MCF 10A (cell line): ENCODE measurements around the gene VKORC1. TPM values are rescaled to one million over a fixed set of nuclear protein-coding genes. Genes with fewer than 3 reads are reported as not detected.

Experiments used
- BruUV-seq: library from RNA; stranded (reverse); fragments of 400-500 nt; replicated peaks from 2 replicates; lab custom pipeline; 2021; lab: Mats Ljungman, UMichigan
- CTCF ChIA-PET: fragments of 300-600 bp; sonication (Branson Sonifier 250); formaldehyde crosslinking; extraction: SDS; loops from one replicate; lab custom pipeline; 2021; ENCODE audit warnings: antibody characterized with exemption, inconsistent platforms; lab: Yijun Ruan, JAX
- POLR2A ChIA-PET: fragments of 300-600, 350-650 bp; sonication (Branson Sonifier 250); formaldehyde crosslinking; extraction: SDS; loops from one replicate; lab custom pipeline; 2020; ENCODE audit warnings: antibody characterized with exemption, inconsistent platforms; lab: Yijun Ruan, JAX
- DNase-seq: peaks from one replicate; pipeline ENCODE4 v3.0.0-alpha.2; 2018; ENCODE audit not compliant: unreplicated experiment
- H3K27ac Mint-ChIP-seq: one replicate; pipeline ENCODE4 v1.8.0; 2022; ENCODE audit warnings: mild to moderate bottlenecking, low read depth, mixed read lengths; ENCODE audit not compliant: unreplicated experiment
- H3K27me3 Mint-ChIP-seq: one replicate; pipeline ENCODE4 v1.8.0; 2022; ENCODE audit warnings: mixed read lengths; ENCODE audit not compliant: insufficient read depth, unreplicated experiment
- H3K36me3 Mint-ChIP-seq: one replicate; pipeline ENCODE4 v1.8.0; 2022; ENCODE audit warnings: mild to moderate bottlenecking, moderate library complexity, mixed read lengths; ENCODE audit not compliant: insufficient read depth, unreplicated experiment
- H3K4me1 Mint-ChIP-seq: one replicate; pipeline ENCODE4 v1.8.0; 2022; ENCODE audit warnings: mixed read lengths; ENCODE audit not compliant: insufficient read depth, unreplicated experiment
- H3K4me3 Mint-ChIP-seq: one replicate; pipeline ENCODE4 v1.8.0; 2022; ENCODE audit warnings: mild to moderate bottlenecking, moderate library complexity, mixed read lengths; ENCODE audit not compliant: unreplicated experiment
- H3K9me3 Mint-ChIP-seq: one replicate; pipeline ENCODE4 v1.8.0; 2022; ENCODE audit warnings: mixed read lengths; ENCODE audit not compliant: unreplicated experiment
- intact Hi-C: fragments of 100-400 bp; cut with micrococcal nuclease; formaldehyde crosslinking; loops from 2 replicates; pipeline ENCODE4 v1.14.1; 2022
- total RNA-seq: library from RNA; stranded (reverse); gene quantifications from 2 replicates; pipeline ENCODE4 v1.2.3, GENCODE V29; 2022
- TF ChIP-seq, protein P1 (sequence below): fragments of 200-600 bp; IDR thresholded peaks from one replicate; pipeline ENCODE4 v1.8.0; 2022; ENCODE audit warnings: antibody characterized with exemption, mild to moderate bottlenecking; ENCODE audit not compliant: unreplicated experiment

The VKORC1 gene
- total RNA-seq, 1 experiment from 2014 or later, result 66.3 TPM

DNA sequence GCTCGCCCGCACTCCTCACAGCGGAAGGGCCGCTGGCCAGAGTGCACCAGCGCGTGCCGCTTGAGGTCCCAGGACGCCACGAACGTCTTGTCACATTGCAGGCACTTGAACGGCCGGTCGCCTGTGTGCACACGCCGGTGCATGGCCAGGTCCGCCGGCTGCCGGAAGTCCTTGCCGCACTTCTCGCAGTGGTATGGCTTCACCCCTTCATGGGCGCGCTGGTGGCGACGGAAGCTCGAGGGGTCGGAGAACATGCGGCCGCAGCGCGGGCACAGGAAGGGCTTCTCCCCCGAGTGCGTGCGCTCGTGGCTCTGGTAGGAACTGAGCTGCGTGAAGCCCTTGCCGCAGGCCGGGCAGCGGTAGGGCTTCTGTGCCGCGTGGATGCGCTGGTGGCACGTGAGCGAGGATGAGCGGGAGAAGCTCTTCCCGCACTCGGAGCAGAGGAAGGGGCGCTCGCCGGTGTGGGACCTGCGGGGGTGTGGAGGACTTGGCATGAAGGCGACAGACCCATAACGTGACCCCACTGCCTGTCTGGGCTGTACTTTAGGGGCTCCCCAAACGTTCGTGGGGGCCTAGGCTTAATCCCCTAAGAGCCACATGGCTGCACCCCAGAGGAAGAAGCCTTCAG lies 32.7 kb downstream of the VKORC1 start:
- H3K4me3 Mint-ChIP-seq, result no peak overlapping the region
- peaks cover 13% of the 10 kb centered on the region for H3K4me1 Mint-ChIP-seq
- H3K27ac Mint-ChIP-seq, result no peak overlapping the region
- no TSS peak for BruUV-seq
- DNase-seq, result no peak
- ChIA-PET CTCF (interaction anchor here (0.9 kb wide), 1 partner anchor 76 kb away, joined by 3 read pairs; the partner anchor contains the start of gene HSD3B7), POLR2A (interaction anchor here (0.7 kb wide), 1 partner anchor 11 kb away, joined by 3 read pairs; no protein-coding TSS in a partner anchor)
- no peaks in the 10 kb centered on the region for H3K9me3 Mint-ChIP-seq
- TF ChIP-seq, protein P1, sequence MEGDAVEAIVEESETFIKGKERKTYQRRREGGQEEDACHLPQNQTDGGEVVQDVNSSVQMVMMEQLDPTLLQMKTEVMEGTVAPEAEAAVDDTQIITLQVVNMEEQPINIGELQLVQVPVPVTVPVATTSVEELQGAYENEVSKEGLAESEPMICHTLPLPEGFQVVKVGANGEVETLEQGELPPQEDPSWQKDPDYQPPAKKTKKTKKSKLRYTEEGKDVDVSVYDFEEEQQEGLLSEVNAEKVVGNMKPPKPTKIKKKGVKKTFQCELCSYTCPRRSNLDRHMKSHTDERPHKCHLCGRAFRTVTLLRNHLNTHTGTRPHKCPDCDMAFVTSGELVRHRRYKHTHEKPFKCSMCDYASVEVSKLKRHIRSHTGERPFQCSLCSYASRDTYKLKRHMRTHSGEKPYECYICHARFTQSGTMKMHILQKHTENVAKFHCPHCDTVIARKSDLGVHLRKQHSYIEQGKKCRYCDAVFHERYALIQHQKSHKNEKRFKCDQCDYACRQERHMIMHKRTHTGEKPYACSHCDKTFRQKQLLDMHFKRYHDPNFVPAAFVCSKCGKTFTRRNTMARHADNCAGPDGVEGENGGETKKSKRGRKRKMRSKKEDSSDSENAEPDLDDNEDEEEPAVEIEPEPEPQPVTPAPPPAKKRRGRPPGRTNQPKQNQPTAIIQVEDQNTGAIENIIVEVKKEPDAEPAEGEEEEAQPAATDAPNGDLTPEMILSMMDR, result no peak
- intact Hi-C loops, result no loop called here
- H3K27me3 Mint-ChIP-seq, result no peaks in the 10 kb centered on the region
- peaks cover 76% of the 10 kb centered on the region for H3K36me3 Mint-ChIP-seq

DNA sequence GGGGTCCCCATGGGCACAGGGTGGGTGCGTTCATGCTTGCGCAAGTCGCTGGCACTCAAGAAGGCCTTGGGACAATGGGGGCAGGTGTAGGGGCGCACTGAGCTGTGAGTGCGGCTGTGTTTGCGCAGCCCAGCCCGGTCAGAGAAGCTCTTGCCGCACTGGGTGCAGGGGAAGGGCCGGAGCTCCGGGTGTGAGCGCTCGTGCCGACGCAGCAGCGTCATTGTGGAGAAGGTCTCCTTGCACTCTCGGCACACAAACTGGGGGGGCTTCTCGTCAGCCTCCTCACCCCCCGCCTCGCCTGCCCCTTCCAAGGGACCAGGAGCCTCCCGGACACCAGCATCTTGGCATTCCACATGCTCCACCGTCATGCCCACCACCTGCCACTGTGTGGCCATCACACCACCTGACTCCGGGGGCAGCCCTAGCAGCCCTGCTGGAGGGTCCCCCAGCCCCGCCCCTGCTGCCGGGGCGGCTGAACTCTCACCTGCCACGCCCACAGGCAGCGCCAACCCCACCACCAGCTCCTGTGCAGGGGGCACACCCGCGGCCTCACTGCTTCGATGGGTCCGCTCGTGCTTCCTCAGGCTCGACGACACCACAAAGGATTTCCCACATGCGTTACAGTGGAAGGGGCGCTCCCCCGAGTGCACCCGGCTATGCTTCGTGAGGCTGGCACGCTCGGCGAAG lies 33.3 kb downstream of the VKORC1 start:
- CTCF ChIA-PET, result interaction anchor here (0.6 to 0.9 kb wide), 2 partner anchors 8 to 76 kb away, joined by 3 read pairs; partner anchors contain the start of gene HSD3B7
- intact Hi-C loops, result no loop called here

DNA sequence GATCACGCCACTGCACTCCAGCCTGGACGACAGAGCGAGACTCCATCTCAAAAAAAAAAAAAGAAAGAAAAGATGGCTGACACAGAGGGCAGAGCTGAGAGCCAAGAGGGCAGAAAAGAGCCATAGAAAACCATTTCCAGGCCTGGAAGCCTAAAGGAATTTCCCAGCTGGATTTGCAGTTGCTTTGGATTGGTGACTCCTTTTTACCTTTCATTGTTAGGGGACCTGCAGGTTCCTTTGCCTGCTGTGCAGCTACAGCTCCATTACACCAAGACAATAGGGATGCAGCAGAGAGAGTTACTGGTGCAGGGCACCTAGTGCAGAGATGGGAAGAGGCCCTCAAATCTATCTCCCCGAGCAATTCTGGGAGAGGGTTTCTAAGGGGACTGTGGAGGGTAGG lies 39.0 kb downstream of the VKORC1 start:
- intact Hi-C loops, result no loop called here
- Mint-ChIP-seq H3K36me3 (peaks cover 40% of the 10 kb centered on the region), H3K4me1 (peaks cover 20% of the 10 kb centered on the region), H3K9me3 (no peaks in the 10 kb centered on the region), H3K4me3 (no peak overlapping the region), H3K27ac (no peak overlapping the region), H3K27me3 (no peaks in the 10 kb centered on the region)
- ChIA-PET CTCF (interaction anchor here (0.5 to 0.7 kb wide), 3 partner anchors 10 to 396 kb away, joined by 3 read pairs; no protein-coding TSS in a partner anchor), POLR2A (interaction anchor here (0.6 to 1.8 kb wide), 5 partner anchors 8 to 53 kb away, joined by 3 to 6 read pairs (median 4); partner anchors contain the start of gene ZNF668)
- BruUV-seq, result TSS peak; percentile 34
- TF ChIP-seq, protein P1, result no peak
- no peak for DNase-seq

More for the DNA sequence above, 33.3 kb downstream of the VKORC1 start:
- BruUV-seq, result no TSS peak
- POLR2A ChIA-PET, result interaction anchor here (0.5 to 0.9 kb wide), 2 partner anchors 10 to 255 kb away, joined by 4 to 5 read pairs; no protein-coding TSS in a partner anchor
- Mint-ChIP-seq H3K9me3 (no peaks in the 10 kb centered on the region), H3K27me3 (no peaks in the 10 kb centered on the region), H3K36me3 (peaks cover 76% of the 10 kb centered on the region), H3K4me1 (peaks cover 13% of the 10 kb centered on the region), H3K4me3 (no peak overlapping the region), H3K27ac (no peak overlapping the region)
- TF ChIP-seq, protein P1, result no peak
- no peak for DNase-seq

DNA sequence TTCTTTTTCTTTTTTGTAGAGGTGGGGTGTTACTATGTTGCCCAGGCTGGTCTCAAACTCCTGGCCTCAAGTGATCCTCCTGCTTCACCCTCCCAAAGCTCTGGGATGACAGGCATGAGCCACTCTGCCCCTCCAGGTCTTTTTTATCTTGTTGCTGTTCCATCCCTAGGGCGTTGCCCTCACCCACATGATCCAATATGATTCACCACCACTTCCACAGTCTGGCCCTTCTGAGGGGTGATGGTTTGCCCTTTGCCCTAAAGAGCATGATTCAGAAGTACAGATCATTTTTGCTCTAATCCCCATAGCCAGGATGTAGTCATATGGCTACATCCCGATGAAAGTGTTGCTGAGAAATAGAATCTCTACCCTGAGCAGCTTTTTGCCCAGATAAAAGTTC lies 42.5 kb downstream of the VKORC1 start:
- BruUV-seq, result no TSS peak
- TF ChIP-seq, protein P1, result no peak
- Mint-ChIP-seq H3K27me3 (no peaks in the 10 kb centered on the region), H3K36me3 (peaks cover 10% of the 10 kb centered on the region), H3K4me3 (no peak overlapping the region), H3K4me1 (peaks cover 20% of the 10 kb centered on the region), H3K9me3 (no peaks in the 10 kb centered on the region), H3K27ac (peak overlapping the region; percentile 73)
- intact Hi-C loops, result loop anchor here (1.0 kb wide), 3 partner anchors 13 to 21 kb away; partner anchors contain the start of gene STX4
- CTCF ChIA-PET, result interaction anchor here (1.1 kb wide), 1 partner anchor 8 kb away, joined by 3 read pairs; no protein-coding TSS in a partner anchor
- peak; percentile 89 for DNase-seq
- POLR2A ChIA-PET, result interaction anchor here (1.0 to 1.9 kb wide), 5 partner anchors 9 to 67 kb away, joined by 4 to 12 read pairs (median 6); partner anchors contain the start of genes HSD3B7, ZNF646 and ZNF668
